Activated CD8-positive, alpha-beta T cell treated with anti-CD3 and anti-CD28 coated beads, Interleukin-2, amount 10 ng/mL, durations not matched to agents 7 days and 5 days (primary cell): ENCODE measurements around the gene ZCCHC24. TPM values are rescaled to one million over a fixed set of nuclear protein-coding genes. Genes with fewer than 3 reads are reported as not detected.

ENCODE experiments used
- ATAC-seq: fragments of 150-1000 bp; cut with Tn5 transposase; one replicate; pipeline ENCODE4 v1.10.0; 2021; ENCODE audit warnings: moderate library complexity
- CTCF ChIA-PET: fragments of 350-600 bp; sonication (Branson Sonifier 250); formaldehyde crosslinking; loops from one replicate; lab custom pipeline; 2021; ENCODE audit warnings: antibody characterized with exemption; lab: Charles Lee
- POLR2A ChIA-PET: fragments of 350-600 bp; sonication (Branson Sonifier 250); formaldehyde crosslinking; loops from one replicate; lab custom pipeline; 2021; ENCODE audit warnings: antibody characterized with exemption; lab: Charles Lee
- DNase-seq: peaks from one replicate; pipeline ENCODE4 v3.0.0-alpha.2; 2020
- H3K27ac Mint-ChIP-seq: one replicate; pipeline ENCODE4 v1.8.0; 2021; ENCODE audit warnings: mild to moderate bottlenecking, mixed read lengths
- H3K27me3 Mint-ChIP-seq: one replicate; pipeline ENCODE4 v1.8.0; 2021; ENCODE audit warnings: low read depth, mixed read lengths
- H3K36me3 Mint-ChIP-seq: one replicate; pipeline ENCODE4 v1.8.0; 2021; ENCODE audit warnings: low read depth, mixed read lengths
- H3K4me1 Mint-ChIP-seq: one replicate; pipeline ENCODE4 v1.8.0; 2021; ENCODE audit warnings: low read depth, mixed read lengths
- H3K4me3 Mint-ChIP-seq: one replicate; pipeline ENCODE4 v1.8.0; 2021; ENCODE audit warnings: mild to moderate bottlenecking, mixed read lengths
- H3K9me3 Mint-ChIP-seq: one replicate; pipeline ENCODE4 v1.8.0; 2022; ENCODE audit warnings: mixed read lengths; ENCODE audit not compliant: insufficient read depth
- total RNA-seq, 2 experiments: library from RNA; stranded (reverse); gene quantifications; one replicate each; pipeline ENCODE4 v1.2.3, GENCODE V29; 2021

ZCCHC24 gene
- total RNA-seq, 2 experiments from 2014 or later: 1.7 to 1.8 TPM

DNA sequence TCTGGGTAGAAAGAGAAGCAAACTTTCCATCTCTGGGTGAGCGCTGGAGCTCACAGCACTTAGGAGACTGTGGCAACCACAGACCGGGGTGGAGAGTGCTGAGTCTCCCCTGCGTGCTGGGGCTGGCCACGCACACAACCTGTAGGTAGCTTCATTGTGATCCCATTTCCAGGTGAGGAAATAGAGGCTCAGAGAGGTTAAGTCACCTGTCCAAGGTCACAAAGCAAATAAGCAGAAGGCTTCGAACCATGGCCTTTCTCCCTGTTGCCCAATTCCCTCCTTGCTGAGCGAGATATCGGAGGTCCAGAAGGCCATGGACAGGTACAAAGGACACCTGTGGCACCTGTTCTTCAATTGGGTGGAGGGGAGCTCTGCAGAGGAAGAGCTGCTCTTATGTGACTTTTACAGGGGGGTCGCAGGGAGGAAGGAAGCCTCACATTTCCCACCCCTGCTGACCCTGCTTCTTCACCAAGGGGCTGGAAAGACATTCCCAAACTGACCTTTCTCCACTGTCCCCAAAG is 39.4 kb downstream of the ZCCHC24 start:
- ChIA-PET POLR2A (interaction anchor here (0.6 kb wide), 1 partner anchor 96 kb away, joined by 4 read pairs; no protein-coding TSS in a partner anchor), CTCF (no interaction called here)
- Mint-ChIP-seq H3K4me3 (no peak overlapping the region), H3K36me3 (no peaks in the 10 kb centered on the region), H3K27me3 (no peaks in the 10 kb centered on the region), H3K9me3 (no peaks in the 10 kb centered on the region), H3K4me1 (no peaks in the 10 kb centered on the region), H3K27ac (no peak overlapping the region)
- no peak for DNase-seq
- ATAC-seq: no peak

GRCh38 chr10:79405221-79405994 is 40.0 kb downstream of the ZCCHC24 start:
- ATAC-seq (no peak), DNase-seq (no peak)
- Mint-ChIP-seq H3K27ac (no peak overlapping the region), H3K9me3 (no peaks in the 10 kb centered on the region), H3K4me1 (no peaks in the 10 kb centered on the region), H3K27me3 (no peaks in the 10 kb centered on the region), H3K36me3 (no peaks in the 10 kb centered on the region), H3K4me3 (no peak overlapping the region)
- CTCF ChIA-PET: interaction anchor here (0.8 kb wide), 1 partner anchor 14 kb away, joined by 3 read pairs; no protein-coding TSS in a partner anchor
- POLR2A ChIA-PET: interaction anchor here (0.6 kb wide), 1 partner anchor 97 kb away, joined by 4 read pairs; no protein-coding TSS in a partner anchor

GRCh38 chr10:79404690-79405131 is 40.7 kb downstream of the ZCCHC24 start:
- ATAC-seq: no peak
- Mint-ChIP-seq H3K4me3 (no peak overlapping the region), H3K36me3 (no peaks in the 10 kb centered on the region), H3K9me3 (no peaks in the 10 kb centered on the region), H3K27ac (no peak overlapping the region), H3K4me1 (peaks cover 1% of the 10 kb centered on the region), H3K27me3 (no peaks in the 10 kb centered on the region)
- ChIA-PET CTCF (interaction anchor here (0.8 kb wide), 1 partner anchor 14 kb away, joined by 3 read pairs; no protein-coding TSS in a partner anchor), POLR2A (no interaction called here)
- DNase-seq: no peak

DNA sequence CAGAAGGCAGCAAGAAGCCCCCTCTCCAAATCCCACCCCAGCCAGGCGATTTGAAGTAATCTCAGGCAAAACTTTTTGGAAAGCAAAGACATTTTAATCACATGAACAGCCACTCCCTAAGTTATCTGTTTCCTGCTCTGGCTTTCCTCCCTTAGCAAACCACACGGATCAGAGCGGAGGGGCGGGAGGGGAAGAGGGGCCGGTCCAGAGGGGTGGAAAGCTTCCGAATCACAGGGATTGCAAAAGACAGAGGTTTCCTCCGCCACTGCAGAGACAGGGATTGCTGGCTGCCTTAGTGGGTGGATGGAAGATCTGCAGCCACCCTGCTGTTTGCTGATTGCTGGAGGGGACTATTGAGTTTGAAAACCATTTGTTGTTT is 41.2 kb downstream of the ZCCHC24 start:
- CTCF ChIA-PET: no interaction called here
- Mint-ChIP-seq H3K4me3 (no peak overlapping the region), H3K4me1 (peaks cover 5% of the 10 kb centered on the region), H3K36me3 (no peaks in the 10 kb centered on the region), H3K9me3 (no peaks in the 10 kb centered on the region), H3K27me3 (no peaks in the 10 kb centered on the region), H3K27ac (no peak overlapping the region)
- DNase-seq: no peak
- POLR2A ChIA-PET: no interaction called here
- no peak for ATAC-seq

DNA sequence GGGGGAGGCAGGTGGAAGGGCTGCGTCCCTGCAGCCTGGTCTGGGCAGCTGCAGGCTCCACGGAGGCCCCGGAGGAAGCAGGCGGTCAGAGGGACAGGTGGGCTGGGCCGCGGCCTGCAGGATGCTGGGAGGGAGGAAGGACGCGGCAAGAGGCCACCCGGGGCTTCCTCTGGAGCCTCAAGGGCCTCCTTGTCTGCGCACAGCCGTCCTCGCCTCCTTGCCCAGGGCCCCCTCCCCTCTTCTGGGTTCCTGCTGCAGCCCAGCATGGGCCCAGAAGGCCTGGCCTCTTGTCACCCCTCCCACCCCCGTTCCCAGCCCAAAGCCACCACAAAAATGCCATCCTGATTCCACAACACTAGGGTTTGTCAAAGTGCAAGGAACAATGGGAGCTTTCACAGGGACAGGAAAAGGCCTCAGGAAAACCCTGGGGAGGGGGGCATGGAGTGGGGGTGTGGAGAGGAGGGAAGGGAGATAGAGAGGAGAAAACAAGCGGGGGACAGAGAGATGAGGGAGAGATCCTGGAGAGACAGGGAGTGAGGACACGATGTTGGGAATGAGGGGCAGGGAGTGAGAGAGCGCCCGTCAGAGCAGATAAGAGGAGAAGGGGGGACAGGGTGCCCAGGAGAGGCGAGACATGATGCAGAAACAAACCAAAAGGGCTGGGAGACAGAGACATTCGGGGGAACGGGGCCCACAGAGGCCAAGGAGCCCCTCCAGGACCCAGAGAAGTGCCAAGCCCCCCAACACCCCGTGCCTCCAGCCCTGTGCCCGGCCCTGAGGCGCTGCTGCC is 41.8 kb downstream of the ZCCHC24 start:
- DNase-seq: no peak
- no peaks in the 10 kb centered on the region for H3K9me3 Mint-ChIP-seq
- CTCF ChIA-PET: no interaction called here
- H3K36me3 Mint-ChIP-seq: no peaks in the 10 kb centered on the region
- no peak for ATAC-seq
- no peak overlapping the region for H3K27ac Mint-ChIP-seq
- no peaks in the 10 kb centered on the region for H3K27me3 Mint-ChIP-seq
- no peak overlapping the region for H3K4me3 Mint-ChIP-seq
- H3K4me1 Mint-ChIP-seq: peaks cover 5% of the 10 kb centered on the region
- POLR2A ChIA-PET: no interaction called here

DNA sequence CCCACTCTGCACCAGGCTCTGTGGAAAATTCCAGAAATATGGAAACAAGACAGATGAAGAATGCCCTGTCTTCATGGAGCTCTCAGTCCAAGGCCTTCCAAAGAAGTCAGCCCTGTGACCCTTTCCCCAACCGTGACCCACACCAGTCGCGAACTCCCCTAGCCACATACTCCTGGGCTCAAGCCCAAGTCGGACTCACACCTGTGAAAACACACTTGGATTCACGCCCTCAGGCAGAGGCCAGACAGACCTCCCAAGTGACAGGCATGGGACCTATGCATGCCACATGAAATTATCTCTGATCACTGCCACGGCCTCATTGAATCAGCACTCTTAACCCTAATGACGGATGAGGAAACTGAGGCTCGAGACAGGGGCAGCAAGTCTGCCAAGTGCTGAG is 42.5 kb downstream of the ZCCHC24 start:
- DNase-seq: no peak
- POLR2A ChIA-PET: no interaction called here

DNA sequence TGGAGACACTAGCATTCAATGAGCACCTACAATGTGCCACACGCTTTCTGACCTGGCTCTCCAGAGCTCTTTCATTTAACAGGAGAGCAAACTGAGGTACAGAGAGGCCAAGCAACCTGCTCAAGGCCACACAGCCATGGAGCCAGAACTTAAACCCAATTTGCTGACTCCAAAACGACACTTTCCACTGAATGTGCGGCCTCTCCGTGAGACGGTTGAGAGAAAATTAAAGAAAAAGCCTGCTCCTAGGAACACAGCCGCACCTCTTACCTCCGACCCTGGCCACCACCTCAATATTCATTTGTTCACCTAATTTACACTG is 42.8 kb downstream of the ZCCHC24 start:
- ATAC-seq (no peak), DNase-seq (no peak)
- Mint-ChIP-seq H3K4me3 (no peak overlapping the region), H3K27me3 (no peaks in the 10 kb centered on the region), H3K36me3 (no peaks in the 10 kb centered on the region), H3K4me1 (peaks cover 5% of the 10 kb centered on the region), H3K9me3 (no peaks in the 10 kb centered on the region), H3K27ac (no peak overlapping the region)
- ChIA-PET POLR2A (no interaction called here), CTCF (no interaction called here)

More for the DNA sequence above, 42.5 kb downstream of the ZCCHC24 start:
- H3K9me3 Mint-ChIP-seq: no peaks in the 10 kb centered on the region
- CTCF ChIA-PET: no interaction called here
- H3K27me3 Mint-ChIP-seq: no peaks in the 10 kb centered on the region
- H3K36me3 Mint-ChIP-seq: no peaks in the 10 kb centered on the region
- H3K4me3 Mint-ChIP-seq: no peak overlapping the region
- ATAC-seq: no peak
- peaks cover 5% of the 10 kb centered on the region for H3K4me1 Mint-ChIP-seq
- H3K27ac Mint-ChIP-seq: no peak overlapping the region

GRCh38 chr10:79401015-79401921 is 44.2 kb downstream of the ZCCHC24 start:
- CTCF ChIA-PET: interaction anchor here (1.2 to 2.9 kb wide), 3 partner anchors 7 to 87 kb away, joined by 3 to 8 read pairs (median 3); no protein-coding TSS in a partner anchor

GRCh38 chr10:79400146-79401004 is 45.0 kb downstream of the ZCCHC24 start:
- POLR2A ChIA-PET: no interaction called here
- no peak overlapping the region for H3K4me3 Mint-ChIP-seq

More at GRCh38 chr10:79401015-79401921, 44.2 kb downstream of the ZCCHC24 start:
- no peak for DNase-seq
- Mint-ChIP-seq H3K9me3 (no peaks in the 10 kb centered on the region), H3K27me3 (no peaks in the 10 kb centered on the region), H3K36me3 (no peaks in the 10 kb centered on the region), H3K27ac (no peak overlapping the region), H3K4me1 (peaks cover 5% of the 10 kb centered on the region), H3K4me3 (no peak overlapping the region)
- POLR2A ChIA-PET: no interaction called here
- no peak for ATAC-seq

GRCh38 chr10:79399223-79399831 is 46.1 kb downstream of the ZCCHC24 start:
- Mint-ChIP-seq H3K9me3 (no peaks in the 10 kb centered on the region), H3K4me1 (peaks cover 5% of the 10 kb centered on the region), H3K36me3 (no peaks in the 10 kb centered on the region), H3K27me3 (no peaks in the 10 kb centered on the region), H3K4me3 (no peak overlapping the region), H3K27ac (no peak overlapping the region)
- DNase-seq (no peak), ATAC-seq (peak; percentile 47)
- ChIA-PET POLR2A (no interaction called here), CTCF (interaction anchor here (1.0 to 2.9 kb wide), 3 partner anchors 9 to 89 kb away, joined by 3 to 8 read pairs (median 6); no protein-coding TSS in a partner anchor)

More at GRCh38 chr10:79400146-79401004, 45.0 kb downstream of the ZCCHC24 start:
- CTCF ChIA-PET: interaction anchor here (0.6 to 2.9 kb wide), 6 partner anchors 8 to 88 kb away, joined by 3 to 8 read pairs (median 3); no protein-coding TSS in a partner anchor
- H3K9me3 Mint-ChIP-seq: no peaks in the 10 kb centered on the region
- H3K27ac Mint-ChIP-seq: no peak overlapping the region
- ATAC-seq (peak; percentile 79), DNase-seq (peak; percentile 64)
- H3K36me3 Mint-ChIP-seq: no peaks in the 10 kb centered on the region
- H3K27me3 Mint-ChIP-seq: no peaks in the 10 kb centered on the region
- peaks cover 5% of the 10 kb centered on the region for H3K4me1 Mint-ChIP-seq
